Neuron (in vitro differentiated cells): Measurements from ENCODE around the gene SI.
"Not testable (repeated sequence)": the region's sequence is repeated elsewhere in the genome, so short reads cannot be mapped to it uniquely, and the experiment has no call there.

Experiments
- H2AFZ ChIP-seq: one replicate; pipeline ENCODE4 v1.6.1; 2013; ENCODE audit warnings: low read depth, mild to moderate bottlenecking, inconsistent platforms, low read length, moderate library complexity
- H3K27me3 ChIP-seq: one replicate; pipeline ENCODE4 v1.6.1; 2013; ENCODE audit warnings: low read length; ENCODE audit not compliant: insufficient read depth
- H3K36me3 ChIP-seq: one replicate; pipeline ENCODE4 v1.6.1; 2013; ENCODE audit warnings: low read length; ENCODE audit not compliant: insufficient read depth
- H3K4me1 ChIP-seq: one replicate; pipeline ENCODE4 v1.6.1; 2013; ENCODE audit warnings: low read length; ENCODE audit not compliant: insufficient read depth
- H3K4me3 ChIP-seq: 2 replicates; pipeline ENCODE4 v1.5.1; 2013; ENCODE audit warnings: mild to moderate bottlenecking, low read length, moderate library complexity
- H3K9me3 ChIP-seq: one replicate; pipeline ENCODE4 v1.6.1; 2013; ENCODE audit warnings: low read length

SI gene

GRCh38 chr3:164951403-164951802 is 126.9 kb downstream of the SI start:
- not testable (repeated sequence) for H3K27me3 ChIP-seq, H2AFZ ChIP-seq, H3K4me1 ChIP-seq, H3K9me3 ChIP-seq, H3K36me3 ChIP-seq, H3K4me3 ChIP-seq

GRCh38 chr3:164940745-164941144 is 137.6 kb downstream of the SI start:
- H3K4me3 ChIP-seq = no peak overlapping the region
- H3K4me1 ChIP-seq = peaks cover 1% of the 10 kb centered on the region
- H2AFZ ChIP-seq = no peak overlapping the region
- no peaks in the 10 kb centered on the region for H3K9me3 ChIP-seq
- no peaks in the 10 kb centered on the region for H3K27me3 ChIP-seq
- H3K36me3 ChIP-seq = no peaks in the 10 kb centered on the region

- H3K4me1 ChIP-seq = no peaks in the 10 kb centered on the region
- no peaks in the 10 kb centered on the region for H3K36me3 ChIP-seq
- no peaks in the 10 kb centered on the region for H3K27me3 ChIP-seq
- H3K4me3 ChIP-seq = no peak overlapping the region
- no peaks in the 10 kb centered on the region for H3K9me3 ChIP-seq
- no peak overlapping the region for H2AFZ ChIP-seq
Measured at GRCh38 chr3:164929642-164930041, 148.7 kb downstream of the SI start.
